ENCODE results near the gene ZNF200. TPM values are rescaled to one million over a fixed set of nuclear protein-coding genes. Genes with fewer than 3 reads are reported as not detected.

The ZNF200 gene
- total and polyA plus RNA-seq, 2 donors (not counting 3 experiments of a cell fraction or from before 2014, with no cell fraction given): 2.8 to 10.0 TPM

GRCh38 chr16:3194792-3195191 lies 40.2 kb downstream of the ZNF200 start:
- dilution Hi-C loops (cut with MboI; ENCODE audit: extremely low pct_ligation_motif_present, low sequenced_read_pairs): no loop called here
- FAIRE-seq (no peak), DNase-seq (ENCODE audit: low read depth, low spot score) (no peak)
- Histone ChIP-seq H3K4me1 (ENCODE audit: control insufficient read depth, extremely low read depth, insufficient read depth, low read length) (peaks cover 3% of the 10 kb centered on the region), H3K9ac (replicated peaks; ENCODE audit: extremely low read depth, insufficient read depth, low read length) (no peak overlapping the region), H2AFZ (ENCODE audit: low read depth, low read length) (no peak overlapping the region), H3K4me2 (ENCODE audit: insufficient read depth, low read length) (no peak overlapping the region), H3K4me3 (replicated peaks in 1 of 3; ENCODE audit: insufficient read depth in 1 of 3, low read depth in 1 of 3, low read length in 3 of 3) (no peak overlapping the region), H3K27ac (ENCODE audit: insufficient read depth, low read depth, low read length) (no peak overlapping the region), H3K36me3 (ENCODE audit: control insufficient read depth in 2 of 2, extremely low read depth in 1 of 2, insufficient read depth in 2 of 2, low read length in 2 of 2) (no peaks in the 10 kb centered on the region), H3K27me3 (ENCODE audit: control insufficient read depth in 2 of 2, insufficient read depth in 2 of 2, low read length in 2 of 2) (peaks cover 4 to 6% of the 10 kb centered on the region in 2 experiments), H3K79me2 (ENCODE audit: control insufficient read depth, insufficient read depth, low read length) (no peaks in the 10 kb centered on the region), H4K20me1 (replicated peaks; ENCODE audit: control insufficient read depth, extremely low read depth, insufficient read depth, low read length) (no peaks in the 10 kb centered on the region), H3K9me3 (replicated peaks; ENCODE audit: control insufficient read depth, insufficient read depth, low read length) (no peaks in the 10 kb centered on the region), H3K9me1 (replicated peaks; ENCODE audit: control insufficient read depth, extremely low read depth, insufficient read depth, low read length) (no peaks in the 10 kb centered on the region)
- ChIA-PET POLR2A (no interaction called here), CTCF (no interaction called here)
- intact Hi-C loops (cut with micrococcal nuclease): no loop called here
- TF ChIP-seq MYC (IDR thresholded peaks at IDR 0.05; ENCODE audit: low read depth, low read length) (no peak), FOS (IDR thresholded peaks at IDR 0.05; ENCODE audit: borderline replicate concordance, insufficient read depth, low read length) (no peak), POLR2A (IDR thresholded peaks at IDR 0.05; ENCODE audit: low read depth, low read length) (no peak), MAX (IDR thresholded peaks at IDR 0.05; ENCODE audit: insufficient read depth, insufficient read length) (no peak), GATA2 (IDR thresholded peaks at IDR 0.05; ENCODE audit: insufficient read depth, insufficient read length, low read depth, low read length) (no peak), EZH2 (IDR thresholded peaks at IDR 0.05; ENCODE audit: borderline replicate concordance, low read depth, low read length, severe bottlenecking) (no peak), CTCF (IDR thresholded peaks at IDR 0.05; ENCODE audit: extremely low read depth in 1 of 2, insufficient read depth in 1 of 2, low read depth in 1 of 2, low read length in 2 of 2) (no peak), POLR2AphosphoS5 (IDR thresholded peaks at IDR 0.05; ENCODE audit: insufficient read depth, low read depth, low read length) (no peak), JUN (IDR thresholded peaks at IDR 0.05; ENCODE audit: borderline replicate concordance, insufficient read depth, insufficient read length, low read depth) (no peak)
- no TSS peak for BruUV-seq (replicated peaks)

Data from endothelial cell of umbilical vein (primary cell).